NCI-H2171 (cell line): ENCODE measurements around the gene KRTAP5-4.
"Not testable (repeated sequence)": the region's sequence is repeated elsewhere in the genome, so short reads cannot be mapped to it uniquely, and the experiment has no call there.

ENCODE experiments used
- DNase-seq: peaks from one replicate; lab custom pipeline; 2025; lab: John Stamatoyannopoulos, UW

The KRTAP5-4 gene, protein sequence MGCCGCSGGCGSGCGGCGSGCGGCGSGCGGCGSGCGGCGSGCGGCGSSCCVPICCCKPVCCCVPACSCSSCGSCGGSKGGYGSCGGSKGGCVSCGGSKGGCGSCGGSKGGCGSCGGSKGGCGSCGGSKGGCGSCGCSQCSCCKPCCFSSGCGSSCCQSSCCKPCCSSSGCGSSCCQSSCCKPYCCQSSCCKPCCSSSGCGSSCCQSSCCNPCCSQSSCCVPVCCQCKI

DNA sequence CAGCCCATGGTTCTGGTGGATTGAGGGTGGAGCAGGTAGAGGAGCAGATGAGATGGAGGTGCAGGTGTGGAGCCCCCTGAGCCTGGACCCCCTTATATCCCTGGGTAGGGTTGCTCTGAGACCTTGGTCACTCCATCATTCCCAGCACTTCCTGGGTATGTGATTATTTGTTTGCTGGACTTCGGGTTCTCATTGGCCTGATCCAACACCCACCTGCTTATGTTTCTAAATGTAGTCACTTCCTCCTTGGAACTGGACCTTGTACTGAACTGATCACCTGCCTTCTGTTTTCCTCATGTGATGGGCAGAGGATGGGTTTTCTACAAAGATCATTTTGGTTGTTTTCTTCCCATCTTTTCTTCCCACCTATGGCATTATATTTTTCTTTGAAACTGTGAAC, at the start of gene KRTAP5-4:
KRTAP5-4 (minus strand) TSS at position 53 of the 400 bp plus-strand sequence; CDS start at position 8, 45 bp downstream.
- DNase-seq, result no peak

- no peak for DNase-seq
Measured at GRCh38 chr11:1671658-1672057, 49.7 kb upstream of the KRTAP5-4 start.

DNA sequence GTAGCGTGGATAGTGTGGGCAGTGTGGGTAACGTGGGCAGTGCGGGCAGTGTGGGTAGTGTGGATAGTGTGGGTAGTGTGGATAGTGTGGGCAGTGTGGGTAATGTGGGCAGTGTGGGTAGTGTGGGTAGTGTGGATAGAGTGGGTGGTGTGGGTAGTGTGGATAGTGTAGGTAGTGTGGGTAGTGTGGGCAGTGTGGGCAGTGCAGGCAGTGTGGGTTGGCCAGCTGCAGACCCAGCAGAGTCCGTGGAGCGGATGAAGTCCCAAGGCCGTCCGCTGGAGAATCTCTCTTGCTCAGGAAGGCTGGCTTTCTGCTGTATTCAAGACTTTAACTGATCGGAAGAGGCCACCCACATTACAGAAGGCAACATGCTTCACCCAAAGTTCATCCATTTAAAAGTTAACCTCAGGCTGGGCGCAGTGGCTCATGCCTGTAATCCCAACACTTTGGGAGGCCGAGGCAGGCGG, 49.0 kb upstream of the KRTAP5-4 start:
- no peak for DNase-seq

GRCh38 chr11:1670457-1670856, 48.5 kb upstream of the KRTAP5-4 start:
- not testable (repeated sequence) for DNase-seq

GRCh38 chr11:1669546-1670218, 47.7 kb upstream of the KRTAP5-4 start:
- no peak for DNase-seq

- no peak for DNase-seq
Measured at GRCh38 chr11:1668911-1669473, 47.1 kb upstream of the KRTAP5-4 start.

- DNase-seq, result no peak
Measured at GRCh38 chr11:1667906-1668305, 46.0 kb upstream of the KRTAP5-4 start.

- no peak for DNase-seq
Measured at GRCh38 chr11:1667121-1667850, 45.3 kb upstream of the KRTAP5-4 start.

GRCh38 chr11:1665313-1665712, 43.4 kb upstream of the KRTAP5-4 start:
- no peak for DNase-seq

DNA sequence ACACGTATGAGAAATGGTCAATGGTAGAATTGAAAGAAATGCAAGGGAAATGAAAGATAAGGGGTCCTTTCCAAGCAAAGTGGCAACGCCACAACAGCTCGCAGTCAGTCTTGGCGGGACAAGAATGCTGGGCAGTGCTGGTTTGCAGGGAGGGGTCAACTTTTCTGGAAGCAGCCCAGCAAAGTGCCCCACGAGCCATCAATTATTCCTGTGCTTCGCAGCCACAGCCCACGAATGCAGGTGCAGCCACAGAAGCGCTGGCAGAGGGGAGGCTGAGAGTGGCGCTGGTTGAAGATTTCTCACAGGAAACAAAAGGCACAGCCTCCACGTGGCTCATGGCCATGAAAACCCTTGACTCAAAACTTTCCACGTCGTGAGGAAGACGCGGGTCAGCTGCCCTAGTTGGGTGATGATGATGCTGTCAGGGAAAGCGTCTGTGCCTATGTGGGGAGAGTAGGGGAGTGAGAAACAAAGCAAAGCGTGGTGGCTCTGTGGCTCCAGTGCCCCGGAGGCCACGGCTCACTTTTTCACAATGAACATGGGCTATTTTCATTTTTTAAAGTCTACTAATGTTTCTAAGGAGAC, 40.9 kb upstream of the KRTAP5-4 start:
- DNase-seq, result not testable (repeated sequence)

GRCh38 chr11:1661454-1662269, 39.7 kb upstream of the KRTAP5-4 start:
- DNase-seq, result not testable (repeated sequence)

- DNase-seq, result no peak
Measured at GRCh38 chr11:1660111-1660867, 38.4 kb upstream of the KRTAP5-4 start.

- DNase-seq, result no peak
Measured at GRCh38 chr11:1659506-1659905, 37.6 kb upstream of the KRTAP5-4 start.

DNA sequence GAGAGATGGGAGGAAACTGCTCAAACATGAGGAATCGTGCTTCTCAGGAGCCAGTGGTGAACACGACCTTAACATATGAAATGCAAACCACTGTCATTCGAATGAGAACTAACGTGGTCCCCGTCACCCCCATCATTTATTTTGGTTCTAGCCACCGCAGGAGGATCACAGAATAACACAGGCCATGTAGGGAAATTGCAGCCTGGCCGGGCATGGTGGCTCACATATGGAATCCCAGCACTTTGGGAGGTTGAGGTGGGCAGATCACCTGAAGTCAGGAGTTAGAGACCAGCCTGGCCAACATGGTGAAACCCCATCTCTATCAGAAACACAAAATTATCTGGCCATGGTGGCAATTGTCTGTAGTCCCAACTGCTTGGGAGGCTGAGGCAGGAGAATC, 34.7 kb upstream of the KRTAP5-4 start:
- no peak for DNase-seq

DNA sequence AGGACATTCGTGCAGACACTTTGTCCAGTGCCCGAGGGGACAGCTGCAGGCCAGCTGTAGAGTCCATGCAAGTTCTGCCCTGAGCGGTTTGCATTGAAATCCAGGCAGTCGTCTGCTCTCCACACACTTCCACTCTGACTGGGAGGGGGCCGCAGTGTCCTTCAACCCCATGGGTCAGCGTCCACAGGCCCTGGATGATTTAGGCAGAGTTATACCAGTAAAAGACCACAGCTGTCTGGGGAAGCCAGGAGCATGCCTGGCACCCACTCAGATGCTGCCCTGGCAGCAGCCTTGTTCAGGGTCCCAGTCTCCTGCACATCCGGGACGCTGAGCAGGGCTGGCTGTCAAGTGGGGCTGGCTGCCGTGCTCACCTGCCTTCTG, 34.1 kb upstream of the KRTAP5-4 start:
- no peak for DNase-seq

DNA sequence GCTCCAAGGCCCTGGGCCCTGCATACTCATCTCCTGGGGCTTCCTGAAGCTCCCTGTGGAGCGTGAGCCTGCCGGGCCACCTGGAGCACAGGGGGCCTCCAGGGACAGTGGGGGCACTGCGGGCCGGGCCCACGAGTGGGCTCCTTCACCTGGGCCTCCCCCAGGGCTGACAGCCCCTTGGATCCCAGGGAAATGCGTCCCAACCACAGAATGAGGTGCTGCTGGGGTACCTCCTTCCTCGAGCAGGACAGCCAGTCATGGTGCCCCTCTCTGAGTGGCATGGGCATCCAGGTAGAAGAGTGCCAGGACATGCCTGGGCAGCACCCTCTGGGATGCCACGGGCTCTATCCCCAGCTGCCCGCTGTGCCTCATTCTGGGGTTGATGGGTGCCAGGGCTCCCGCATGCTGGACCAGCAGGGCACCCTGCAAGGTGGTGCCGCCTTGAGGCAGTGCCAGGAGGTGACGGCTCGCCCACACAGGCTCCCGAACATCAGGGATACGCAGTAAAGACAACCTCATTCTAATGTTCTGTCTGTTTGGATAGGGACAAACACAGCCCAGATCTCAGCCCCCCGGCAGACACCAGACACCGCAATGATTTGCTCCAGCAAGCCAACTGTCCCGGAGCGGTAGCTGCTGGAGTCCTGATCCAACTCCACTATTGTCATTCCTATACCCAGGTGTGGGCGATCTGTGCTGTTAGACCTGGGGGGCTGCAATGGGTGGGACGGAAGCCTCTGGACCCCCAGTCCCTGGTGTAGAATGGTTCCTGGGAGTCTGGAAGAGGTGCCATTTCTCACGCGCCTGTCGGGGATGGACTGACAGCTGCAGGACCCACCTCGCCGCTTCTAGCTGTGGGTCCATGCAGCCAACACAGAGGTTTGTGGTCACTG, 33.5 kb upstream of the KRTAP5-4 start:
- DNase-seq, result no peak

GRCh38 chr11:1654388-1655167, 32.6 kb upstream of the KRTAP5-4 start:
- DNase-seq, result no peak

DNA sequence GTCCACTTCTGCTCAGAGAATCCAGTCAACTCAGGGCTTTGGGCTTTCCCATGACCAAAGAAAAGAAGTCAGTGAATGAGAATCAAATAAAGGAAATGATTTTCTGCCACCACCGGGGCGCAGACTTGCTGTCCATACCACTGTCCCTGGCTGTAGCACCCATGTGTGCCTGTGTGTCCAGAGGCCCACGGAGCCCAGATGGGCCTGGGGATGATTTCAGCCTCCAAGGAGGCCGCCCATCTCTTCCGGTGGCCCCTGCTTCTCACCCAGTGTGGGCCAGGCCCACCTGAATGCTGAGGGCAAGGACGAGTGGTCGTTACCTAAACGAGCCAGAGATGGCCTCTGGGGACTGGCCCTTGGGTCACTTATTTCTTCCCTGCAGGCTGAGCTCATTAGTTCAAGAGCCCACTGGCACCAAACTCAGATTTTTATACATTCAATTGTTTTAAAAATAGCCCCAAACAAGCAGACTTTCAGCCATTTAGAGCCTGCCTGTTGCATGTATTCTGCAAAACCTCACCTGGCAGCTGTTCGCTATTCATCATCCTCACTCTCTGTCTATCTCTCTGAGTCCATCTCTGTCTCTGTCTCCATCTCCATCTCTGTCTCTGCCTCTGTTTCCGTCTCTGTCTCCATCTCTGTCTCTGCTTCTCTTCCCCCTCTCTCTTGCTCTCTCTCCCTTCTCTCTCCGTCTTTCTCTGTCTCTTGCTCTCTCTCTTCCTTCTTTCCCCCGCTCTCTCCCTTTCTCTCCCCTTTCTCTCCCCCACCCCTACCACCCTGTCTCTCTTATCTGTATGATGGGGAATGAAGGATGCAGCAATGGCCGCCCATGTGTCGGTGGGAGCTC, 31.8 kb upstream of the KRTAP5-4 start:
- no peak for DNase-seq
